Measurements from ENCODE around the gene TP53BP2. TPM values are rescaled to one million over a fixed set of nuclear protein-coding genes. Genes with fewer than 3 reads are reported as not detected.

TP53BP2 gene
- total and polyA plus RNA-seq, 2 donors (not counting 3 experiments of a cell fraction or from before 2014, with no cell fraction given): 21.9 to 51.9 TPM

DNA sequence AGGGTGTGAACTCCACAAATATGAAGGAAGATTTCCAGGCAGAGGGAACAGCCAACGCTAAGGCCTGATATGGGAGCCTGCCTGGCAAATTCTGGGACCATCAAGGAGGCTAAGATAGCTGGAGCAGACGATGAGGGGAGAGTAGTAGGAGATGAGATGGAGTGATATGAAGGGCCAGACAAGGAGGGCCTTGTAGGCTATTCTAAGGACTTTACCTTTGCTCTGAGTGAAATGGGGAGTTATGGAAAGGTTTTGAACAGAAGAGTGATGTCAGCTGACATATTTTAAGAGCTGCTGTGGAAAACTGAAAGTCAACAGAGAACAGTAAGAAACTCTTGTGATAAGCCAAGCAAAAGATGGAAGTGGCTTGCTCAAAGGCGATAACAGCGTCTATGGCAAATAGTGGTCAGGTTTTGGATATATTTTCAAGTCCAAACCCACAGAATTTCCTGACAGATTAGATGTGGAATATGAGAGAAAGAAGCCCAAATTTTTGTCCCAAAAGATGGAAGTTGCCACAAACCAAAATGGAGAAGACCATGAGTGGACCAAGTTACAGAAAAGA, 2.1 kb upstream of the TP53BP2 start:
- H3K9me1 ChIP-seq (replicated peaks; ENCODE audit: control insufficient read depth, extremely low read depth, insufficient read depth, low read length): no peaks in the 10 kb centered on the region
- ChIA-PET CTCF (interaction anchor here (3.5 kb wide), 1 partner anchor 36 kb away, joined by 11 read pairs; no protein-coding TSS in a partner anchor), POLR2A (no interaction called here)
- H3K4me1 ChIP-seq (ENCODE audit: control insufficient read depth, extremely low read depth, insufficient read depth, low read length): peaks cover 17% of the 10 kb centered on the region
- no peak overlapping the region for H2AFZ ChIP-seq (ENCODE audit: low read depth, low read length)
- H3K9me3 ChIP-seq (replicated peaks; ENCODE audit: control insufficient read depth, insufficient read depth, low read length): no peaks in the 10 kb centered on the region
- FAIRE-seq: no peak
- no peaks in the 10 kb centered on the region for H3K36me3 ChIP-seq (ENCODE audit: control insufficient read depth in 2 of 2, extremely low read depth in 1 of 2, insufficient read depth in 2 of 2, low read length in 2 of 2)
- no peak overlapping the region for H3K9ac ChIP-seq (replicated peaks; ENCODE audit: extremely low read depth, insufficient read depth, low read length)
- no peak for DNase-seq (ENCODE audit: low read depth, low spot score)
- intact Hi-C loops (cut with micrococcal nuclease) (loop anchor here (2.0 to 10.0 kb wide), 5 partner anchors 71 to 697 kb away; no protein-coding TSS in a partner anchor), dilution Hi-C loops (cut with MboI; ENCODE audit: extremely low pct_ligation_motif_present, low sequenced_read_pairs) (no loop called here)
- H3K27me3 ChIP-seq (ENCODE audit: control insufficient read depth in 2 of 2, insufficient read depth in 2 of 2, low read length in 2 of 2): no peaks in the 10 kb centered on the region
- TF ChIP-seq, protein P1, sequence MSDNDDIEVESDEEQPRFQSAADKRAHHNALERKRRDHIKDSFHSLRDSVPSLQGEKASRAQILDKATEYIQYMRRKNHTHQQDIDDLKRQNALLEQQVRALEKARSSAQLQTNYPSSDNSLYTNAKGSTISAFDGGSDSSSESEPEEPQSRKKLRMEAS (IDR thresholded peaks at IDR 0.05; ENCODE audit: insufficient read depth, insufficient read length): no peak
- TF ChIP-seq JUN (IDR thresholded peaks at IDR 0.05; ENCODE audit: borderline replicate concordance, insufficient read depth, insufficient read length, low read depth): no peak
- TF ChIP-seq, protein P2, sequence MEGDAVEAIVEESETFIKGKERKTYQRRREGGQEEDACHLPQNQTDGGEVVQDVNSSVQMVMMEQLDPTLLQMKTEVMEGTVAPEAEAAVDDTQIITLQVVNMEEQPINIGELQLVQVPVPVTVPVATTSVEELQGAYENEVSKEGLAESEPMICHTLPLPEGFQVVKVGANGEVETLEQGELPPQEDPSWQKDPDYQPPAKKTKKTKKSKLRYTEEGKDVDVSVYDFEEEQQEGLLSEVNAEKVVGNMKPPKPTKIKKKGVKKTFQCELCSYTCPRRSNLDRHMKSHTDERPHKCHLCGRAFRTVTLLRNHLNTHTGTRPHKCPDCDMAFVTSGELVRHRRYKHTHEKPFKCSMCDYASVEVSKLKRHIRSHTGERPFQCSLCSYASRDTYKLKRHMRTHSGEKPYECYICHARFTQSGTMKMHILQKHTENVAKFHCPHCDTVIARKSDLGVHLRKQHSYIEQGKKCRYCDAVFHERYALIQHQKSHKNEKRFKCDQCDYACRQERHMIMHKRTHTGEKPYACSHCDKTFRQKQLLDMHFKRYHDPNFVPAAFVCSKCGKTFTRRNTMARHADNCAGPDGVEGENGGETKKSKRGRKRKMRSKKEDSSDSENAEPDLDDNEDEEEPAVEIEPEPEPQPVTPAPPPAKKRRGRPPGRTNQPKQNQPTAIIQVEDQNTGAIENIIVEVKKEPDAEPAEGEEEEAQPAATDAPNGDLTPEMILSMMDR (IDR thresholded peaks at IDR 0.05; ENCODE audit: extremely low read depth in 1 of 2, insufficient read depth in 1 of 2, low read depth in 1 of 2, low read length in 2 of 2): no peak
- no peak for TF ChIP-seq POLR2A (IDR thresholded peaks at IDR 0.05; ENCODE audit: low read depth, low read length)
- no peak for TF ChIP-seq GATA2 (IDR thresholded peaks at IDR 0.05; ENCODE audit: insufficient read depth, insufficient read length, low read depth, low read length)
- TF ChIP-seq MYC (IDR thresholded peaks at IDR 0.05; ENCODE audit: low read depth, low read length): no peak
- no peak for TF ChIP-seq POLR2AphosphoS5 (IDR thresholded peaks at IDR 0.05; ENCODE audit: insufficient read depth, low read depth, low read length)
- no peak for TF ChIP-seq FOS (IDR thresholded peaks at IDR 0.05; ENCODE audit: borderline replicate concordance, insufficient read depth, low read length)
- no peak for TF ChIP-seq EZH2 (IDR thresholded peaks at IDR 0.05; ENCODE audit: borderline replicate concordance, low read depth, low read length, severe bottlenecking)
- H3K4me2 ChIP-seq (ENCODE audit: insufficient read depth, low read length): no peak overlapping the region
- BruUV-seq (replicated peaks): no TSS peak
- peaks cover 29% of the 10 kb centered on the region for H3K79me2 ChIP-seq (ENCODE audit: control insufficient read depth, insufficient read depth, low read length)
- H3K27ac ChIP-seq (ENCODE audit: insufficient read depth, low read depth, low read length): no peak overlapping the region
- no peak overlapping the region for H3K4me3 ChIP-seq (replicated peaks in 1 of 3; ENCODE audit: insufficient read depth in 1 of 3, low read depth in 1 of 3, low read length in 3 of 3)
- H4K20me1 ChIP-seq (replicated peaks; ENCODE audit: control insufficient read depth, extremely low read depth, insufficient read depth, low read length): peaks cover 2% of the 10 kb centered on the region
